ENCODE results near the gene SPDYE2B.
"Not testable (repeated sequence)": the region's sequence is repeated elsewhere in the genome, so short reads cannot be mapped to it uniquely, and the experiment has no call there.

Gene SPDYE2B

GRCh38 chr7:102643404-102643803 is 6.7 kb upstream of the SPDYE2B start:
- DNase-seq: not testable (repeated sequence)

DNA sequence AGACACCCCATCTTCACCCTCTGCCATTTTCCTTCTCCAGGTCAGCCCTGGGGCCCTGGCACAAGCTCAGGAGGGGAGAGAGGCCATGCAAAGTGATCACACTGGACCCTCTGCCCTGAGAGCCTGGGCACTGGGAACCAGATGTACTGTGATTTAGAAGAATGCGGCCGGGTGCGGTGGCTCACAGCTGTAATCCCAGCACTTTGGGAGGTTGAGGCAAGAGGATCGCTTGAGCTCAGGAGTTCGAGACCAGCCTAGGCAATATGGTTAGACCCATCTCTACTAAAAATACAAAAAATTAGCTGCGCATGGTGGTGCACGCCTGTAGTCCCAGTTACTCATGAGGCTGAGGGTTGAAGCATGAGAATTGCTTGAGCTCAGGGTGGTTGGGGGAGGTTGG is 2.3 kb upstream of the SPDYE2B start:
- DNase-seq: not testable (repeated sequence)

- DNase-seq: not testable (repeated sequence)
Measured at GRCh38 chr7:102664765-102665164, 14.6 kb downstream of the SPDYE2B start.

DNA sequence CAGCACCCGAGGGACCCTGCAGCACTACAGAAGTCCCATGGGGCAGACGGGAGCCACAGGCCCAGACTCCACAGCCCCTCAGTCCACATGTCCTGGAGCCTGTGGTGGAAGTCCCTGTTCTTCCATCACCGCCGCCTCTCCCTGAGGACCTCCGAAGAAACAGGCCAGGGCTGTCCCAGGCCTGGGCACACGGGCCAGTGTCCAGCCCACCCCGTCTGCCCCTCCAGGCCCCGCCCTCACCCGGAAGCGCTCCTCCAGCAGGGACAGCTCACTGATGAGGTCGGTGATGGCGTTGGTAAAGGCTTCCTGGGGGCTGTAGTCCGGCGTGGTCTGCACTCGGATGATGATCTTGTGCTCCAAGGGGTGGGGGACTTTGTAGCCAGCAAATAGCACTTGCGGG is 16.7 kb downstream of the SPDYE2B start:
- not testable (repeated sequence) for DNase-seq

DNA sequence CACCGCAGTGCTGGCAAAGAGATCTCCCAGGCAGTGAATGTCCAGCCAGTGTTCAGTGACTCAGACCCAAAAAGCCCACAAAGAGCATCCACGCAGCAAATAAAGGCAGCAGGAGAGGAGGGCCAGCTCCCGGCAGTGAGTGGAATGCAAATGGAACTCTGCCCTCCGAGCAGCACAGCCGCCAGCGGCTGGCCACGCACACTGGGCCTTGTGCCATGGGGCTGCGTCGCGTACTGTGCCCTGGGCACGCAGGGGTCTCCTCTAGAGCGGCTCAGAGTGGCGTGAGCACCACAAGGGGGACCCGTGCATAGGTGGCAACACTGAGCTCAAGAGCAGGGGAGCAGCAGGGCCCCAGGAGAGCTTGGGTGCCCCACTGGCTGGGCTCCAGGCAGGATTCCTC is 17.4 kb downstream of the SPDYE2B start:
- not testable (repeated sequence) for DNase-seq

- DNase-seq: peak in 1 of 5 experiments; percentile 84
Measured at GRCh38 chr7:102671166-102671955, 21.2 kb downstream of the SPDYE2B start, which contains the start of gene POLR2J2. Gene POLR2J2 (minus strand): TSS chr7:102671663. CDS start chr7:102671601, 62 bp downstream.

- not testable (repeated sequence) for DNase-seq
Measured at GRCh38 chr7:102671956-102672307, 21.8 kb downstream of the SPDYE2B start.

DNA sequence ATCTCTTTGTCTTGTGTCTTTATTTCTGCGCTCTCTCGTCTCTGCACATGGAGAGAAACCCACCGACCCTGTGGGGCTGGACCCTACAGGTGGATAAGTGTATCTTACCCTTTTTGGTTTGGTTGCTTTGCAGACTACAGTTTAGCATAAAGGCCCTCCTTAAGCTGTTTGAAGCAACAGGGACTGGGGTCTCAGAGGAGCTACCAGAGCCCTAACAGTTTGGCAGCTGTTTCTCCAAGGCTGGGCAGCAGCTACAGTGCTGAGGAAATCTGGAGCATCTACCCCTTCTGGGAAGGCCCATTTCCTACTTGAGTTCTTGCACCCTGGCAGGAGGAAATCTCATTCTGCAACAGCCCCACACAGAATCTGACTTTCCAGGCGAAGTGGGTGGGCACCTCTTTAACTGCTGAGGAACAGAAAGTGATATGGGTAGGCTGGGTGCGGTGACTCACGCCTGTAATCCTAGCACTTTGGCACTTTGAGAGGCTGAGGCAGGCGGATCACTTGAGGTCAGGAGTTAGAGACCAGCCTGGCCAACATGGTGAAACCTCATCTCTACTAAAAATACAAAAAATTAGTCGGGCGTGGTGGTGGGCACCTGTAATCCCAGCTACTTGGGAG is 23.4 kb downstream of the SPDYE2B start:
- DNase-seq: not testable (repeated sequence)

GRCh38 chr7:102675545-102675944 is 25.4 kb downstream of the SPDYE2B start:
- DNase-seq: not testable (repeated sequence)

DNA sequence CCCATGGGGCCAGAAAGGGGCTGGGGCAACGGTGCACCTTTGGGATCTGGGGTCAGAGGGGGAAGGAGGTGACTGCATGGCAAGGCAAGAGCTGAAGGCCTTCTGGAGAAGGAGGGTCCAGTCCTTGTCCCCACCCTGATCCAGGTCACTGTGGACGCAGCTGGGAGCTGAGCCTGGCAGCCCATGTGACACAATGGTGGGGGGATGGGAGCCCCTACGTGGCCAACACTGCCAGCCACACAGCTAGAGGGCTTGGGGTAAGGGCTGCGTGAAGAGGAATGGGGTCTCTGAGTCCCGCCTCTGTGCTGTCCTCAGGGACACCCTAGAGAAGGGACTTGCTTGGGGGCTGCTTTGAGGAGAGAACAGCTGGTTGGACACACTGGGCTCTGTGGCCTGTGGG is 30.7 kb downstream of the SPDYE2B start:
- DNase-seq: not testable (repeated sequence)

- not testable (repeated sequence) for DNase-seq
Measured at GRCh38 chr7:102682560-102682959, 32.4 kb downstream of the SPDYE2B start.

GRCh38 chr7:102688299-102689036 is 38.3 kb downstream of the SPDYE2B start:
- DNase-seq: not testable (repeated sequence)

DNA sequence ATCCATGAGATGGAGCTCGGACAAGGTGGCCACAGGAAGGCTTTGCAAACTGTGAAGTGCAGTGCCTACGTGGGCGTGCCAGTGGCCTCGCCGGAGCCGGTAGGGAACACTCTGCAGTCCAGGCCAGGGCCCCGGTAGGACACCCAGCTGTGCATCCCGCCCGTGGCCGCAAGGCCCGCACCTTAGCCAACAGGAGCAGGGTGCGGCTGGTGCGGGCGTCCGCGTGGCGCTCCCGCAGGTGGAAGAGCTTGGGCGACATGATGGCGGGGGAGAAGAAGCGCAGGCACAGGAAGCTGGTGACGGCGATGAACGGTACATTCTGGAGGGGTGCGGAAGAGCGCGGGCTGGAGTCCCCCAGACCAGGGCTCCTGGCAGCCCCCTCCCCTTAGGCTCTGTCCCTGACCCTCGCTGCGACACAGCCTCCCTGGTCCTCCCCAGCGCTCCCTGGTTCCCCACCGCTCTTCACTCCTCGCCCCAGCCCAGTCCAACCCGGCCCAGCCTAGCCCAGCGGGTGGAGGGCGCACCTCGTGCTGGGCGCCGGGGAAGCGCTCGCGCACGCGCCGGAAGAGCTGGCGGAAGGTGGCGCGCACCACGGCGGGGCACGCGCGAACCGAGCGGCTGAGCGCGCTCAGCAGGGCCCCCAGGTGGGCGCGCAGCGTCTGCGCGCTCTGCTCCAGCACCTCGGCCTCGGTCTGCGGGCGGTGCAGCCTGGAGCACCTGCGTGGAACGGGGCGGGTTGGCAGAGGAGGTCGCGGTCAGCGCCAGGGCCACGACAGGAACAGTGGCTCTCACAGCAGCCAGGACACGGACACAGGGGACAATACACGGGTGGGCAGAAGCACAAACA is 39.5 kb downstream of the SPDYE2B start:
- DNase-seq: peak in 1 of 5 experiments; percentile 29

- not testable (repeated sequence) for DNase-seq
Measured at GRCh38 chr7:102690602-102691001, 40.5 kb downstream of the SPDYE2B start.

DNA sequence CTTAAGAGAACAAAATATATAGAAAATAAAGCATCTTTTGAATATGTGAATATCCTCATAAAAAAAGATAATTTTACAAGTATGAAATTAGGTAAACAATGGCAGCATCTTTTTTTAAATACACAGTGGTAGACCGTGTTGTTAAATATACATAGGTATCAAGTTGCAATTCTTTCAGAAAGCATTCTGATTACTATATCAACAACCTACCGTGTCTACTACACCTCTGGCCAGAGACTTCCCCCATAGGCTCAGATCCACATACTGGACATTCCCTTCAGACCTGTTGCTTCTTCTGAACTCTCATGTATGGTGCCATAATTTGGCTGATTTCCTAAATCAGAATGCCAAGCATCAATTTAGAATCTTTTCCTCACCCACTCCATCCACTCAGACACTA is 43.9 kb downstream of the SPDYE2B start:
- not testable (repeated sequence) for DNase-seq

- not testable (repeated sequence) for DNase-seq
Measured at GRCh38 chr7:102695033-102695552, 45.0 kb downstream of the SPDYE2B start.

DNA sequence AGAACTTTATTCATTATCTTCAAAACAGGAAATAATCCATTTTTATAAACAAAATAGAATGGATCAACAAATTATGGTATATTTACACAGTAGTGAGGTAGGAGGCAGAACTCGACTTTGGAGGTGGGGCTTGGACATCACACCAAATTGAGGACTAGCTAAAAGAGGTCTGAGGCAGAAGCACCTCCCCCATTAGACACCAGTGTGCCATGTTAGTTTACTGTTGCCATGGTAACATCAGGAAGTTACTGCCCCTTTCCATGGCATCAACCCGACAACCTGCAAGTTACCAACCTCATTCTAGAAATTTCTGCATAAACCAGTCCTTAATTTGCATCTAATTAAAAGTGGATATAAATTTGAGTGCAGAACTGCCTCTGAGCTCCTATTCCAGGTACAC is 45.9 kb downstream of the SPDYE2B start:
- DNase-seq: not testable (repeated sequence)

DNA sequence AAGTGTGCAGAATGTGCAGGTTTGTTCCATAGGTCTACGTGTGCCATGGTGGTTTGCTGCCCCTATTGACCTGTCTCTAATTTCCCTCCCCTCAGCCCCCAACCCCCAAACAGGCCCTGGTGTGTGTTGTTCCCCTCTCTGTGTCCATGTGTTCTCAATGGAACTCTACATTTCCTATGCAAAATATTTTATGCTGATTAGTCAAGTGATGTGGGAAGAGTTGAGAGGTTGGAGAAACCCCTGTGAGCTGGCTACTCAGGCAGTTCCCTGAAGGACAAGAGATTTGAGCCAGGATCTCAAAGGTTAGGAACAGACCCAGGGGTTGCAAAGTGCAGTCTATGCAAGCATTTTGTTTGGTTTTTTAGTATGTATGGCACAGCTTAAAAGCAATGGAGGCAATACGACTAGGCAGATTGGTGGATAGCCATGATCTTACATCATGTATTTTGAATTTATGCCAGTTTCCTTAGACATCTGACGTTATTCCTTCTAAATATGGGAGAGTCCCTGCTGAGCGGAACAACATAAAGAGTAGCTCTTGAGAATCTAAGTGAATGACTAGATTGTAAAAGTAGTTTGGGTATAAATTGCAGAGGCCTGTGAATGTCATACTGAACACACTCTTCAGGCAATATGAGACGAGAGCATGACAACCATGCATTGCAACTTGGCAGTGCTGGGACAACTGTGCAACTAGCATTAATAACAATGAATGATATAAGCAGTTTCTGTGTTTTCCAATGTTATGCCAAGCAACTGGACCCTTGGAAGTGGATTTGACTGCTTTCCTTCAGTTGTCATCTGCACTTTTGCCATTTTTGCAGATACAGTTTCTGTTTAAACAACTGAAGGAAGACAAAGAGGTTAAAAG is 47.8 kb downstream of the SPDYE2B start:
- not testable (repeated sequence) for DNase-seq

DNA sequence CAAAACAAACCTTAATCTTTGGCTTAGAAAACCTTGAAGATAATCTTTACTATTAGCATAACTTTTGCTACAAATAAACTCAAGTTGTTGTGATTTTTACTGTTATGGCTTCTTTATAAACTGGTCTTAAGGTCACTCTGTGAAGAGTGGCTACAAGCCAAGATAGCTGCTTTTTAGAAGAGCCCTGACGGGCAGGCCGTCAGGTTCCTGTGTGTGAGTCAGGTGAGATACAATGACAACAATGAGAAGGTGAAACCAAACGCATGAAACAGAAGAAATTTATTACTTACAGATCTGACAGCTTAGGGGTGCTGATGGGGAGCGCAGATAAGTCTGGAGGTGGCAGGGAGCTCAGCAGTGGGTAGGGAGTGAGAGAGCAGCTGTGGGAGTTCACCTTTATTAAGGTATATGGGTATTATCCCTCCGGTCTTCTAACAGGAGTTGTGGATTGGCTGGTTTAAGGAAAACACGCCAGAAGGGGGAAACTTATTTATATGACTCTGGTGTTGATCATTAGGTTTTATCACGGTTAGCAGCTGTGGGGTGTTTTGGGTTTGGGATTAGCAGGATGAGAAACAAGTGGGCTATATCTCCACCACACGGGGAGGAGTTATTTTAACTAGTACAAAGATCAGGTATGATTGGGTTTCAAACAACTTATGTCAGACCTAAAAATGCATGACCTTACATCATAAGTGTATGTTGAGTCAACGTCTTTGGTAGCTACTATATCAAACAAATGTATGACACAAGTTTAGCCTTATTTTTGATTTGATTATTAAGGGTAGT is 49.0 kb downstream of the SPDYE2B start:
- not testable (repeated sequence) for DNase-seq
